HEK293T (cell line): ENCODE results near the gene RANBP3.
"Not testable (repeated sequence)": the region's sequence is repeated elsewhere in the genome, so short reads cannot be mapped to it uniquely, and the experiment has no call there.

ENCODE experiments used
- BHLHE40 ChIP-seq: fragments of 450-650 bp; IDR thresholded peaks from 2 replicates; pipeline ENCODE4 v1.6.1; 2016; ENCODE audit warnings: mild to moderate bottlenecking, moderate library complexity, borderline replicate concordance
- CTBP1 ChIP-seq: fragments of 450-650 bp; IDR thresholded peaks from 2 replicates; pipeline ENCODE4 v1.6.1; 2016; ENCODE audit warnings: borderline replicate concordance
- FOXA1 ChIP-seq: fragments of 450-650 bp; IDR thresholded peaks from 2 replicates; pipeline ENCODE4 v1.6.1; 2016; ENCODE audit warnings: mild to moderate bottlenecking
- FOXK2 ChIP-seq: fragments of 450-650 bp; IDR thresholded peaks from 2 replicates; pipeline ENCODE4 v1.6.1; 2016; ENCODE audit warnings: mild to moderate bottlenecking
- FOXM1 ChIP-seq: fragments of 450-650 bp; IDR thresholded peaks from 2 replicates; pipeline ENCODE4 v1.6.1; 2017; ENCODE audit warnings: mild to moderate bottlenecking, borderline replicate concordance
- HDGF ChIP-seq: fragments of 450-650 bp; IDR thresholded peaks from 2 replicates; pipeline ENCODE4 v1.6.1; 2017; ENCODE audit warnings: antibody characterized with exemption, borderline replicate concordance
- L3MBTL2 ChIP-seq: fragments of 450-650 bp; conservative IDR thresholded peaks from 2 replicates; pipeline ENCODE4 v1.6.1; 2016; ENCODE audit warnings: mild to moderate bottlenecking
- LEF1 ChIP-seq: fragments of 450-650 bp; IDR thresholded peaks from 2 replicates; pipeline ENCODE4 v1.6.1; 2017; ENCODE audit warnings: mild to moderate bottlenecking, borderline replicate concordance
- PKNOX1 ChIP-seq: fragments of 450-650 bp; IDR thresholded peaks from 2 replicates; pipeline ENCODE4 v1.6.1; 2016
- SUZ12 ChIP-seq: fragments of 450-650 bp; IDR thresholded peaks from 2 replicates; pipeline ENCODE4 v1.6.1; 2016; ENCODE audit warnings: mild to moderate bottlenecking
- TARDBP ChIP-seq: fragments of 450-650 bp; IDR thresholded peaks from 2 replicates; pipeline ENCODE4 v1.6.1; 2016
- ZNF384 ChIP-seq: fragments of 450-650 bp; IDR thresholded peaks from 2 replicates; pipeline ENCODE4 v1.6.1; 2016

- TF ChIP-seq FOXK2, LEF1, FOXM1, FOXA1, PKNOX1, ZNF384, TARDBP, BHLHE40, L3MBTL2, HDGF, SUZ12, CTBP1: not testable (repeated sequence)
Measured at GRCh38 chr19:6024756-6025155, 46.8 kb upstream of the RANBP3 start.
